AG04450 (cell line): Measurements from ENCODE around the gene PTPN1. TPM values are rescaled to one million over a fixed set of nuclear protein-coding genes. Genes with fewer than 3 reads are reported as not detected.

ENCODE experiments used
- CTCF ChIA-PET: fragments of 300-600, 350-600 bp; formaldehyde crosslinking; extraction: SDS; loops from one replicate; lab custom pipeline; 2022; ENCODE audit warnings: antibody characterized with exemption, inconsistent platforms; lab: Charles Lee
- POLR2A ChIA-PET: fragments of 350-600 bp; formaldehyde crosslinking; extraction: SDS; loops from one replicate; lab custom pipeline; 2021; ENCODE audit warnings: antibody characterized with exemption, inconsistent platforms; lab: Yijun Ruan, JAX
- DNase-seq: peaks from one replicate; pipeline ENCODE4 v3.0.0-alpha.2; 2011; ENCODE audit warnings: low read depth, low spot score
- H3K27ac ChIP-seq: one replicate; pipeline ENCODE4 v1.5.1; 2012; ENCODE audit warnings: low read depth, low read length, control low read depth
- H3K27me3 ChIP-seq: one replicate; pipeline ENCODE4 v1.6.0; 2012; ENCODE audit warnings: low read length; ENCODE audit not compliant: control insufficient read depth, insufficient read depth
- H3K4me3 ChIP-seq: 2 replicates; pipeline ENCODE4 v1.5.1; 2011; ENCODE audit warnings: mild to moderate bottlenecking, low read depth, low read length, control low read depth
- H3K9me3 ChIP-seq: 2 replicates; pipeline ENCODE4 v1.5.1; 2012; ENCODE audit warnings: low read length; ENCODE audit not compliant: control insufficient read depth, insufficient read depth
- polyA plus RNA-seq: library from polyadenylated mRNA; depleted of rRNA; stranded (reverse); fragments of >200 nt; gene quantifications from 2 replicates; pipeline ENCODE4 v1.2.3, GENCODE V29; 2011
- TF ChIP-seq, protein P1 (sequence below): IDR thresholded peaks from 2 replicates; pipeline ENCODE4 v1.5.1; 2011; ENCODE audit warnings: low read depth, low read length, control low read depth, inconsistent platforms

Gene PTPN1
- polyA plus RNA-seq, 1 experiment = 54.7 TPM

DNA sequence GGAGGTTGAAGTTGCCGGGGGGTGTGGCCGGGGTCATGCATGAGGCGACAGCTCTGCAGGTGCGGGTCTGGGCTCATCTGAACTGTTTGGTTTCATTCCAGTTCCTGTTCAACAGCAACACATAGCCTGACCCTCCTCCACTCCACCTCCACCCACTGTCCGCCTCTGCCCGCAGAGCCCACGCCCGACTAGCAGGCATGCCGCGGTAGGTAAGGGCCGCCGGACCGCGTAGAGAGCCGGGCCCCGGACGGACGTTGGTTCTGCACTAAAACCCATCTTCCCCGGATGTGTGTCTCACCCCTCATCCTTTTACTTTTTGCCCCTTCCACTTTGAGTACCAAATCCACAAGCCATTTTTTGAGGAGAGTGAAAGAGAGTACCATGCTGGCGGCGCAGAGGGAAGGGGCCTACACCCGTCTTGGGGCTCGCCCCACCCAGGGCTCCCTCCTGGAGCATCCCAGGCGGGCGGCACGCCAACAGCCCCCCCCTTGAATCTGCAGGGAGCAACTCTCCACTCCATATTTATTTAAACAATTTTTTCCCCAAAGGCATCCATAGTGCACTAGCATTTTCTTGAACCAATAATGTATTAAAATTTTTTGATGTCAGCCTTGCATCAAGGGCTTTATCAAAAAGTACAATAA lies 72.5 kb downstream of the PTPN1 start:
- no peak for DNase-seq
- Histone ChIP-seq H3K27me3 (no peaks in the 10 kb centered on the region), H3K27ac (no peak overlapping the region), H3K4me3 (no peak overlapping the region), H3K9me3 (no peaks in the 10 kb centered on the region; the same call in 1 of the 2 replicates)
- CTCF ChIA-PET = no interaction called here
- TF ChIP-seq, protein P1, sequence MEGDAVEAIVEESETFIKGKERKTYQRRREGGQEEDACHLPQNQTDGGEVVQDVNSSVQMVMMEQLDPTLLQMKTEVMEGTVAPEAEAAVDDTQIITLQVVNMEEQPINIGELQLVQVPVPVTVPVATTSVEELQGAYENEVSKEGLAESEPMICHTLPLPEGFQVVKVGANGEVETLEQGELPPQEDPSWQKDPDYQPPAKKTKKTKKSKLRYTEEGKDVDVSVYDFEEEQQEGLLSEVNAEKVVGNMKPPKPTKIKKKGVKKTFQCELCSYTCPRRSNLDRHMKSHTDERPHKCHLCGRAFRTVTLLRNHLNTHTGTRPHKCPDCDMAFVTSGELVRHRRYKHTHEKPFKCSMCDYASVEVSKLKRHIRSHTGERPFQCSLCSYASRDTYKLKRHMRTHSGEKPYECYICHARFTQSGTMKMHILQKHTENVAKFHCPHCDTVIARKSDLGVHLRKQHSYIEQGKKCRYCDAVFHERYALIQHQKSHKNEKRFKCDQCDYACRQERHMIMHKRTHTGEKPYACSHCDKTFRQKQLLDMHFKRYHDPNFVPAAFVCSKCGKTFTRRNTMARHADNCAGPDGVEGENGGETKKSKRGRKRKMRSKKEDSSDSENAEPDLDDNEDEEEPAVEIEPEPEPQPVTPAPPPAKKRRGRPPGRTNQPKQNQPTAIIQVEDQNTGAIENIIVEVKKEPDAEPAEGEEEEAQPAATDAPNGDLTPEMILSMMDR = no peak
- POLR2A ChIA-PET = no interaction called here

DNA sequence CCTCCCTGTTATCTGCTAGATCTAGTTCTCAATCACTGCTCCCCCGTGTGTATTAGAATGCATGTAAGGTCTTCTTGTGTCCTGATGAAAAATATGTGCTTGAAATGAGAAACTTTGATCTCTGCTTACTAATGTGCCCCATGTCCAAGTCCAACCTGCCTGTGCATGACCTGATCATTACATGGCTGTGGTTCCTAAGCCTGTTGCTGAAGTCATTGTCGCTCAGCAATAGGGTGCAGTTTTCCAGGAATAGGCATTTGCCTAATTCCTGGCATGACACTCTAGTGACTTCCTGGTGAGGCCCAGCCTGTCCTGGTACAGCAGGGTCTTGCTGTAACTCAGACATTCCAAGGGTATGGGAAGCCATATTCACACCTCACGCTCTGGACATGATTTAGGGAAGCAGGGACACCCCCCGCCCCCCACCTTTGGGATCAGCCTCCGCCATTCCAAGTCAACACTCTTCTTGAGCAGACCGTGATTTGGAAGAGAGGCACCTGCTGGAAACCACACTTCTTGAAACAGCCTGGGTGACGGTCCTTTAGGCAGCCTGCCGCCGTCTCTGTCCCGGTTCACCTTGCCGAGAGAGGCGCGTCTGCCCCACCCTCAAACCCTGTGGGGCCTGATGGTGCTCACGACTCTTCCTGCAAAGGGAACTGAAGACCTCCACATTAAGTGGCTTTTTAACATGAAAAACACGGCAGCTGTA lies 73.4 kb downstream of the PTPN1 start:
- ChIA-PET POLR2A (no interaction called here), CTCF (interaction anchor here (1.8 to 2.5 kb wide), 2 partner anchors 161 to 166 kb away, joined by 8 to 10 read pairs; no protein-coding TSS in a partner anchor)
- no peak overlapping the region for H3K27ac ChIP-seq
- no peak for DNase-seq
- H3K4me3 ChIP-seq = no peak overlapping the region
- TF ChIP-seq, protein P1 = no peak
- no peaks in the 10 kb centered on the region; the same call in 1 of the 2 replicates for H3K9me3 ChIP-seq
- no peaks in the 10 kb centered on the region for H3K27me3 ChIP-seq

DNA sequence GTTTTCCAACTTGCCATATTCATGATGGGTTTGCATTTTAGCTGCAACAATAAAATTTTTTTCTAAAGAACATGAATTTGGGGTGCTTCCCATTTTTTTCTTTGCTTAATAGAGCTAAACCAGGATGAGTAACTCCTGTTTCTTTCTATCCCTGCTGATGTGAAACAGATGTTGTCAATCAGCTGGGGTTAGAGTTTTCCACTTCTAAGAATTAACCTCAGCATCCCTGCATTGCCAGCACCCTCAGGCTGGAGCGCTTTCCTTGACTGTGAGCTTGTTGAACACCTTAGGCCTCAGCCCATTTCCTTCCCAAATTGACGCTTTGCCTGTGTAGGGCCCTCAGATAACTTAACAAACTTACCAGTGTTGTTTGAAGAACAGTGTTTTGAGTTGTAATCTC lies 74.5 kb downstream of the PTPN1 start:
- H3K27ac ChIP-seq = no peak overlapping the region
- TF ChIP-seq, protein P1 = no peak
- CTCF ChIA-PET = interaction anchor here (0.6 to 2.5 kb wide), 7 partner anchors 8 to 406 kb away, joined by 3 to 10 read pairs (median 4); no protein-coding TSS in a partner anchor
- no peak overlapping the region for H3K4me3 ChIP-seq
- no peak for DNase-seq
- H3K27me3 ChIP-seq = no peaks in the 10 kb centered on the region
- POLR2A ChIA-PET = interaction anchor here (0.7 kb wide), 1 partner anchor 60 kb away, joined by 3 read pairs; no protein-coding TSS in a partner anchor
- no peaks in the 10 kb centered on the region; the same call in 1 of the 2 replicates for H3K9me3 ChIP-seq

DNA sequence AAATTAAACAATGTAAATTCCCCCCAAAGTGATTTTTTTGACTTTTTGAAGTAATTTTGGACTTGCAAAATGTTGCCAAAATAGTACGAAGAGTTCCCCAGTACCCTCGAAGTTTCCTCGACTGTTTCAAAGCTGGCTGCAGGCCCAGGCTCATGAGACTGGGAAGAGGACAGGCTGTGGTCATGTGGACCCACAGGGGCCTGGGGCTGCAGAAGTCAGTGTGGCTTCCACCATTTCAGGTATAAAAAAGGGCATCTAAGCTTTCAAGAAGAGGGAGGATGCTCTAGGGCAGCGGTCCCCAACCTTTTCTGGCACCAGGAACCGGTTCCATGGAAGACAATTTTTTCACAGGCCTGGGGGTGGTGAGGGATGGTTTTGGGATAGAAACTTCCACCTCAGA lies 75.0 kb downstream of the PTPN1 start:
- POLR2A ChIA-PET = no interaction called here
- Histone ChIP-seq H3K4me3 (no peak overlapping the region), H3K27me3 (no peaks in the 10 kb centered on the region), H3K9me3 (no peaks in the 10 kb centered on the region; the same call in 1 of the 2 replicates), H3K27ac (no peak overlapping the region)
- DNase-seq = no peak
- TF ChIP-seq, protein P1 = no peak
- CTCF ChIA-PET = interaction anchor here (1.0 to 2.5 kb wide), 6 partner anchors 9 to 203 kb away, joined by 3 to 10 read pairs (median 4); no protein-coding TSS in a partner anchor
